HPDE6-E6E7 (cell line): Measurements from ENCODE around the gene ABCG1.
"Not testable (repeated sequence)": the region's sequence is repeated elsewhere in the genome, so short reads cannot be mapped to it uniquely, and the experiment has no call there.

Experiments used
- DNase-seq: peaks from one replicate; pipeline ENCODE4 v3.0.0; 2011; ENCODE audit warnings: missing footprints; ENCODE audit errors: extremely low spot score

The ABCG1 gene

GRCh38 chr21:42218836-42219605, at the start of gene ABCG1:
ABCG1 (plus strand) TSS chr21:42219140; CDS start chr21:42219263, 123 bp downstream.
- DNase-seq = peak; percentile 45

GRCh38 chr21:42169758-42170157, 49.2 kb upstream of the ABCG1 start:
- DNase-seq = no peak

- peak; percentile 89 for DNase-seq
These were observed 47.6 kb upstream of the ABCG1 start for GRCh38 chr21:42171091-42172053.

GRCh38 chr21:42172596-42173483, 46.1 kb upstream of the ABCG1 start:
- no peak for DNase-seq

GRCh38 chr21:42174173-42174572, 44.8 kb upstream of the ABCG1 start:
- no peak for DNase-seq

GRCh38 chr21:42175110-42175710, 43.7 kb upstream of the ABCG1 start:
- DNase-seq = no peak

- DNase-seq = no peak
These were observed 42.1 kb upstream of the ABCG1 start for GRCh38 chr21:42176859-42177258.

- no peak for DNase-seq
These were observed 39.6 kb upstream of the ABCG1 start for GRCh38 chr21:42179316-42179715.

- DNase-seq = not testable (repeated sequence)
These were observed 38.9 kb upstream of the ABCG1 start for GRCh38 chr21:42180001-42180400.

- DNase-seq = no peak
These were observed 36.1 kb upstream of the ABCG1 start for GRCh38 chr21:42182713-42183371.

GRCh38 chr21:42183374-42184266, 35.3 kb upstream of the ABCG1 start:
- DNase-seq = no peak

GRCh38 chr21:42186591-42186990, 32.3 kb upstream of the ABCG1 start:
- DNase-seq = no peak

- no peak for DNase-seq
These were observed 30.8 kb upstream of the ABCG1 start for GRCh38 chr21:42187976-42188653.

- DNase-seq = no peak
These were observed 30.3 kb upstream of the ABCG1 start for GRCh38 chr21:42188663-42189062.

GRCh38 chr21:42189431-42189830, 29.5 kb upstream of the ABCG1 start:
- no peak for DNase-seq

GRCh38 chr21:42189860-42190485, 29.0 kb upstream of the ABCG1 start:
- DNase-seq = no peak

GRCh38 chr21:42190486-42190863, 28.5 kb upstream of the ABCG1 start:
- no peak for DNase-seq

- DNase-seq = no peak
These were observed 27.9 kb upstream of the ABCG1 start for GRCh38 chr21:42191064-42191463.
